Anterior cingulate cortex (tissue), 58 donors: ENCODE data around the gene HIVEP3.
A peak's percentile ranks its signal among the peaks of the same experiment; 100 is the strongest.
"Not testable (repeated sequence)": the region's sequence is repeated elsewhere in the genome, so short reads cannot be mapped to it uniquely, and the experiment has no call there.

Source experiments
- DNase-seq, 58 donors: peaks; one replicate each; lab custom pipeline; 2025; lab: John Stamatoyannopoulos, UW

Gene HIVEP3

GRCh38 chr1:41700986-41701535, 217.7 kb downstream of the HIVEP3 start:
- DNase-seq: no peak

- no peak for DNase-seq
These were observed 218.1 kb downstream of the HIVEP3 start for GRCh38 chr1:41700581-41700980.

GRCh38 chr1:41699861-41700248, 218.9 kb downstream of the HIVEP3 start:
- no peak for DNase-seq

- no peak for DNase-seq
These were observed 219.5 kb downstream of the HIVEP3 start for GRCh38 chr1:41698916-41699860.

GRCh38 chr1:41696381-41696780, 222.3 kb downstream of the HIVEP3 start:
- DNase-seq: peak in 2 of 58 donors; percentile 7 to 30

GRCh38 chr1:41695118-41695745, 223.5 kb downstream of the HIVEP3 start:
- peak in 16 of 58 donors; percentile 10 to 48 (median 20) for DNase-seq

- DNase-seq: not testable (repeated sequence)
These were observed 226.8 kb downstream of the HIVEP3 start for GRCh38 chr1:41691966-41692365.

GRCh38 chr1:41691424-41691823, 227.3 kb downstream of the HIVEP3 start:
- no peak for DNase-seq

- DNase-seq: no peak
These were observed 228.4 kb downstream of the HIVEP3 start for GRCh38 chr1:41690331-41690730.

- peak in 52 of 58 donors; percentile 19 to 90 (median 66) for DNase-seq
These were observed 229.2 kb downstream of the HIVEP3 start for GRCh38 chr1:41689558-41689981.

- DNase-seq: peak in 1 of 58 donors; percentile 56
These were observed 229.6 kb downstream of the HIVEP3 start for GRCh38 chr1:41689139-41689538.

- no peak for DNase-seq
These were observed 231.7 kb downstream of the HIVEP3 start for GRCh38 chr1:41687007-41687406.

- peak in 1 of 58 donors; percentile 15 for DNase-seq
These were observed 234.8 kb downstream of the HIVEP3 start for GRCh38 chr1:41683681-41684500.

GRCh38 chr1:41682845-41683625, 235.7 kb downstream of the HIVEP3 start:
- no peak for DNase-seq

- DNase-seq: no peak
These were observed 236.6 kb downstream of the HIVEP3 start for GRCh38 chr1:41682149-41682548.

- DNase-seq: peak in 1 of 58 donors; percentile 7
These were observed 237.2 kb downstream of the HIVEP3 start for GRCh38 chr1:41681331-41682098.

- no peak for DNase-seq
These were observed 238.7 kb downstream of the HIVEP3 start for GRCh38 chr1:41679994-41680393.

- DNase-seq: no peak
These were observed 239.2 kb downstream of the HIVEP3 start for GRCh38 chr1:41679531-41679930.
